Ishikawa (cell line): Measurements from ENCODE around the gene GPR25.

Experiments used
- NFIC ChIP-seq: IDR thresholded peaks from 2 replicates; pipeline ENCODE4 v1.6.1; 2012
- REST ChIP-seq: IDR thresholded peaks from 2 replicates; pipeline ENCODE4 v1.6.1; 2012; ENCODE audit warnings: low read depth, mild to moderate bottlenecking
- TEAD4 ChIP-seq: IDR thresholded peaks from 2 replicates; pipeline ENCODE4 v1.6.1; 2012
- TF ChIP-seq, protein P1 (sequence below): IDR thresholded peaks from 2 replicates; pipeline ENCODE4 v1.6.1; 2012

DNA sequence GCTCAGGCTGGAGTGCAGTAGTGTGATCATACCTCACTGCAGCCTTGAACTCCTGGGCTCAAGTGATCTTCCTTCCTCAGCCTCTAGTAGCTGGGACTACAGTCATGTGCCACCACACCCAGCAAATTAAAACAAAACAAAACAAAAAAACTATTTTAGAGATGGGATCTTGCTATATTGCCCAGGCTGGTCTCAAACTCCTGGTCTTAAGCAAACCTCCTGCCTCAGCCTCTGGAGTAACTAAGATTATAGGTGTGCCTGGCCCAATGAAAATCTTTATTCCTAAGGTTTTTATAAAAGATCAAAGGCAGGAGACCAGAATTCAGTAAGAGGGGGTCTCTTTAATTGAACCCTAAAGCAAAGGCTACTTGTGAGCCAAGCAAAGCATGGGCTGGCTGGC, 32.0 kb downstream of the GPR25 start:
- no peak for TF ChIP-seq REST
- no peak for TF ChIP-seq TEAD4
- TF ChIP-seq, protein P1, sequence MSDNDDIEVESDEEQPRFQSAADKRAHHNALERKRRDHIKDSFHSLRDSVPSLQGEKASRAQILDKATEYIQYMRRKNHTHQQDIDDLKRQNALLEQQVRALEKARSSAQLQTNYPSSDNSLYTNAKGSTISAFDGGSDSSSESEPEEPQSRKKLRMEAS = no peak
- no peak for TF ChIP-seq NFIC
